Coronary artery (tissue), 2 donors: ENCODE results near the gene USP7.

Source experiments
- DNase-seq: peaks from one replicate; pipeline ENCODE4 v3.0.0-alpha.2; 2017; ENCODE audit warnings: low spot score
- H3K27ac ChIP-seq, 2 donors: fragments of 200-600 bp; sonication (generic); one replicate each; pipeline ENCODE4 v1.5.1; 2016 to 2019
- H3K4me3 ChIP-seq: fragments of 200-600 bp; sonication (generic); 2 replicates; pipeline ENCODE4 v1.5.1; 2016; ENCODE audit warnings: mild to moderate bottlenecking, moderate library complexity
- CTCF ChIP-seq: fragments of 200-600 bp; sonication (generic); IDR thresholded peaks from one replicate; pipeline ENCODE4 v1.5.1; 2019; ENCODE audit warnings: antibody characterized with exemption

Gene USP7

GRCh38 chr16:8852534-8852933 lies 111.2 kb downstream of the USP7 start:
- H3K4me3 ChIP-seq = no peak overlapping the region
- DNase-seq = no peak
- no peak for TF ChIP-seq CTCF
- no peak overlapping the region for H3K27ac ChIP-seq

GRCh38 chr16:8851761-8852403 lies 111.8 kb downstream of the USP7 start:
- H3K27ac ChIP-seq = peak overlapping the region in 1 of 2 donors; percentile 15
- H3K4me3 ChIP-seq = no peak overlapping the region
- no peak for DNase-seq
- no peak for TF ChIP-seq CTCF

- TF ChIP-seq CTCF = no peak
- Histone ChIP-seq H3K27ac (peak overlapping the region in 1 of 2 donors; percentile 65), H3K4me3 (no peak overlapping the region)
- no peak for DNase-seq
Observed at GRCh38 chr16:8850279-8850885, 113.3 kb downstream of the USP7 start.

GRCh38 chr16:8849411-8850011 lies 114.2 kb downstream of the USP7 start:
- Histone ChIP-seq H3K27ac (peak overlapping the region in 1 of 2 donors; percentile 65), H3K4me3 (no peak overlapping the region)
- no peak for DNase-seq
- TF ChIP-seq CTCF = no peak

GRCh38 chr16:8848939-8849391 lies 114.7 kb downstream of the USP7 start:
- TF ChIP-seq CTCF = no peak
- Histone ChIP-seq H3K27ac (no peak overlapping the region), H3K4me3 (no peak overlapping the region)
- peak; percentile 69 for DNase-seq

GRCh38 chr16:8848231-8848938 lies 115.3 kb downstream of the USP7 start:
- no peak overlapping the region for H3K4me3 ChIP-seq
- no peak for TF ChIP-seq CTCF
- peak; percentile 73 for DNase-seq
- H3K27ac ChIP-seq = no peak overlapping the region
